ENCODE measurements around the gene PRIMA1. TPM values are rescaled to one million over a fixed set of nuclear protein-coding genes. Genes with fewer than 3 reads are reported as not detected.

The PRIMA1 gene
- total RNA-seq, 2 donors from 2014 or later: 2.3 to 3.5 TPM

- no peak for DNase-seq (ENCODE audit: low spot score)
- H3K36me3 ChIP-seq: no peaks in the 10 kb centered on the region
- TF ChIP-seq CTCF (IDR thresholded peaks at IDR 0.05): peak; percentile 63
- no peaks in the 10 kb centered on the region for H3K27me3 ChIP-seq (replicated peaks; ENCODE audit: insufficient read depth)
- peak; percentile 68 for ATAC-seq (ENCODE audit: insufficient number of reproducible peaks, low FRiP score, low read depth)
- no peaks in the 10 kb centered on the region for H3K9me3 ChIP-seq
- peak overlapping the region; percentile 54 to 66 for H3K27ac ChIP-seq
- H3K4me1 ChIP-seq (ENCODE audit: control insufficient read depth in 1 of 2, low read depth in 2 of 2): peaks cover 8 to 33% of the 10 kb centered on the region in 2 donors
- H3K4me3 ChIP-seq: peak overlapping the region; percentile 80
Measured at GRCh38 chr14:93788543-93789227, 400 bp upstream of the PRIMA1 start.

GRCh38 chr14:93787465-93788292 lies 606 bp downstream of the PRIMA1 start:
- Histone ChIP-seq H3K4me1 (ENCODE audit: control insufficient read depth in 1 of 2, low read depth in 2 of 2) (peaks cover 8 to 33% of the 10 kb centered on the region in 2 donors), H3K27ac (peak overlapping the region in 1 of 2 donors; percentile 66)

GRCh38 chr14:93785423-93785822 lies 2.9 kb downstream of the PRIMA1 start:
- ATAC-seq (ENCODE audit: insufficient number of reproducible peaks, low FRiP score, low read depth) (no peak), DNase-seq (ENCODE audit: low spot score) (no peak)
- Histone ChIP-seq H3K9me3 (no peaks in the 10 kb centered on the region), H3K4me3 (no peak overlapping the region), H3K27ac (no peak overlapping the region), H3K36me3 (no peaks in the 10 kb centered on the region), H3K27me3 (replicated peaks; ENCODE audit: insufficient read depth) (no peaks in the 10 kb centered on the region), H3K4me1 (ENCODE audit: control insufficient read depth in 1 of 2, low read depth in 2 of 2) (peaks cover 8 to 31% of the 10 kb centered on the region in 2 donors)
- TF ChIP-seq CTCF (IDR thresholded peaks at IDR 0.05): no peak

More at GRCh38 chr14:93787465-93788292, 606 bp downstream of the PRIMA1 start:
- Histone ChIP-seq H3K9me3 (no peaks in the 10 kb centered on the region), H3K4me3 (peak overlapping the region; percentile 80), H3K36me3 (no peaks in the 10 kb centered on the region), H3K27me3 (replicated peaks; ENCODE audit: insufficient read depth) (no peaks in the 10 kb centered on the region)
- no peak for TF ChIP-seq CTCF (IDR thresholded peaks at IDR 0.05)
- DNase-seq (ENCODE audit: low spot score): no peak
- no peak for ATAC-seq (ENCODE audit: insufficient number of reproducible peaks, low FRiP score, low read depth)

- ATAC-seq (ENCODE audit: insufficient number of reproducible peaks, low FRiP score, low read depth): no peak
- TF ChIP-seq CTCF (IDR thresholded peaks at IDR 0.05): no peak
- H3K27ac ChIP-seq: no peak overlapping the region
- DNase-seq (ENCODE audit: low spot score): no peak
- no peaks in the 10 kb centered on the region for H3K9me3 ChIP-seq
- no peaks in the 10 kb centered on the region for H3K27me3 ChIP-seq (replicated peaks; ENCODE audit: insufficient read depth)
- no peaks in the 10 kb centered on the region for H3K36me3 ChIP-seq
- H3K4me1 ChIP-seq (ENCODE audit: control insufficient read depth in 1 of 2, low read depth in 2 of 2): peaks cover 8 to 25% of the 10 kb centered on the region in 2 donors
- no peak overlapping the region for H3K4me3 ChIP-seq
Measured at GRCh38 chr14:93784878-93785277, 3.4 kb downstream of the PRIMA1 start.

GRCh38 chr14:93780813-93781400 lies 7.4 kb downstream of the PRIMA1 start:
- no peak for DNase-seq (ENCODE audit: low spot score)
- H3K4me3 ChIP-seq: no peak overlapping the region

More at GRCh38 chr14:93780813-93781400, 7.4 kb downstream of the PRIMA1 start:
- Histone ChIP-seq H3K27ac (no peak overlapping the region), H3K4me1 (ENCODE audit: control insufficient read depth in 1 of 2, low read depth in 2 of 2) (peaks cover 0 to 9% of the 10 kb centered on the region in 2 donors), H3K27me3 (replicated peaks; ENCODE audit: insufficient read depth) (no peaks in the 10 kb centered on the region), H3K9me3 (no peaks in the 10 kb centered on the region), H3K36me3 (peaks cover 3% of the 10 kb centered on the region)
- TF ChIP-seq CTCF (IDR thresholded peaks at IDR 0.05): no peak
- ATAC-seq (ENCODE audit: insufficient number of reproducible peaks, low FRiP score, low read depth): no peak

Measured in thoracic aorta (tissue), 2 donors.